ENCODE measurements around the gene ZC3H4.
"Not testable (repeated sequence)": the region's sequence is repeated elsewhere in the genome, so short reads cannot be mapped to it uniquely, and the experiment has no call there.

Gene ZC3H4

GRCh38 chr19:47107202-47107952 is 6.2 kb downstream of the ZC3H4 start:
- Mint-ChIP-seq H3K4me1 (peaks cover 61% of the 10 kb centered on the region), H3K27ac (peak overlapping the region; percentile 98), H3K36me3 (ENCODE audit: low read depth) (peaks cover 63% of the 10 kb centered on the region), H3K4me3 (peak overlapping the region; percentile 93), H3K27me3 (no peaks in the 10 kb centered on the region), H3K9me3 (no peaks in the 10 kb centered on the region)
- ATAC-seq (peak; percentile 50), DNase-seq (peak; percentile 36)

DNA sequence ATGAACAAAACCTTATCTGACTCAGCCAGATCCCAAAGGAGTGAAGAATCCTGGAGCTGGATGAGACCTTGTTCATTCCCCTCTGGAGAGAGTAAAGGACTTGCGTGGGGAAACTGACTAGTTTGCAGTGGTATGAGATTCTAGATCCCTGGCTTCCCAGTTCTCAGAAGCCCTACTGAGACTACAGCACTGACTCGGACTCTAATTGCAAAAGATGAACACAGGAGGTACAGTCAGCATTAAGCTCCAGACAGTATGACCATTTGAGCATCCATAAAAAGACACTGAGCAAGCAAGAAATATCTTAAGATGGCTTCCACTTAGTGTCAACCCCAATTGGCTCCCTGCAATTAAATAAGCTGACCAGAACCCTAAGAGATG is 6.8 kb downstream of the ZC3H4 start:
- Mint-ChIP-seq H3K4me3 (peak overlapping the region; percentile 93), H3K36me3 (ENCODE audit: low read depth) (peaks cover 67% of the 10 kb centered on the region), H3K4me1 (peaks cover 66% of the 10 kb centered on the region), H3K9me3 (no peaks in the 10 kb centered on the region), H3K27me3 (no peaks in the 10 kb centered on the region), H3K27ac (peak overlapping the region; percentile 98)
- ATAC-seq, result no peak
- DNase-seq, result no peak

- Mint-ChIP-seq H3K36me3 (ENCODE audit: low read depth) (peaks cover 59% of the 10 kb centered on the region), H3K4me3 (no peak overlapping the region), H3K4me1 (peaks cover 66% of the 10 kb centered on the region), H3K27me3 (no peaks in the 10 kb centered on the region), H3K9me3 (no peaks in the 10 kb centered on the region), H3K27ac (peak overlapping the region; percentile 58)
- DNase-seq (no peak), ATAC-seq (peak; percentile 36)
Observed at GRCh38 chr19:47105874-47106273, 7.7 kb downstream of the ZC3H4 start.

GRCh38 chr19:47104680-47105079 is 8.9 kb downstream of the ZC3H4 start:
- H3K36me3 Mint-ChIP-seq (ENCODE audit: low read depth), result peaks cover 53% of the 10 kb centered on the region
- H3K27me3 Mint-ChIP-seq, result no peaks in the 10 kb centered on the region
- peaks cover 70% of the 10 kb centered on the region for H3K4me1 Mint-ChIP-seq
- no peak overlapping the region for H3K27ac Mint-ChIP-seq
- ATAC-seq, result no peak
- no peaks in the 10 kb centered on the region for H3K9me3 Mint-ChIP-seq
- no peak overlapping the region for H3K4me3 Mint-ChIP-seq
- no peak for DNase-seq

- peaks cover 36% of the 10 kb centered on the region for H3K36me3 Mint-ChIP-seq (ENCODE audit: low read depth)
- H3K9me3 Mint-ChIP-seq, result no peaks in the 10 kb centered on the region
- no peaks in the 10 kb centered on the region for H3K27me3 Mint-ChIP-seq
- no peak overlapping the region for H3K4me3 Mint-ChIP-seq
- peaks cover 59% of the 10 kb centered on the region for H3K4me1 Mint-ChIP-seq
- ATAC-seq, result no peak
- H3K27ac Mint-ChIP-seq, result no peak overlapping the region
- DNase-seq, result no peak
Observed at GRCh38 chr19:47102346-47103060, 11.1 kb downstream of the ZC3H4 start.

DNA sequence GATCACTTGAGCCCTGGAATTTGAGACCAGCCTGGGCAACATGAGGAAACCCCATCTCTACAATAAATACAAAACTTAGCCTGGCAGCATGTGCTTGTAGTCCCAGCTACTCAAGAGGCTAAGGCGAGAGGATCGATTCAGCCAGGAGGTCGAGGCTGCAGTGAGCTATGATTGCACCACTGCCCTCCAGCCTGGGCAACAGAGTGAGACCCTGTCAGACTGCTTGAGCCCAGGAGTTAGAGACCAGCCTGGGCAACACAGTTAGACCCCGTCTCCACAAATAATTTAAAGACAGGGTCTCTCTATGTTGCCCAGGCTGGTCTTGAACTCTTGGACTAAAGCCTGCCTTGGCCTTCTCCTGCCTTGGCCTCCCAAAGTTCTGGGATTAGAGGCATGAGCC is 12.5 kb downstream of the ZC3H4 start:
- H3K27ac Mint-ChIP-seq, ATAC-seq, H3K27me3 Mint-ChIP-seq, DNase-seq, H3K9me3 Mint-ChIP-seq, H3K4me3 Mint-ChIP-seq: not testable (repeated sequence)
- H3K4me1 Mint-ChIP-seq, result peaks cover 57% of the 10 kb centered on the region
- H3K36me3 Mint-ChIP-seq (ENCODE audit: low read depth), result peaks cover 35% of the 10 kb centered on the region

GRCh38 chr19:47100290-47100689 is 13.3 kb downstream of the ZC3H4 start:
- Mint-ChIP-seq H3K27ac (peak overlapping the region; percentile 55), H3K4me1 (peaks cover 57% of the 10 kb centered on the region), H3K27me3 (no peaks in the 10 kb centered on the region), H3K4me3 (no peak overlapping the region), H3K36me3 (ENCODE audit: low read depth) (peaks cover 29% of the 10 kb centered on the region), H3K9me3 (no peaks in the 10 kb centered on the region)
- ATAC-seq, result no peak
- DNase-seq, result no peak

DNA sequence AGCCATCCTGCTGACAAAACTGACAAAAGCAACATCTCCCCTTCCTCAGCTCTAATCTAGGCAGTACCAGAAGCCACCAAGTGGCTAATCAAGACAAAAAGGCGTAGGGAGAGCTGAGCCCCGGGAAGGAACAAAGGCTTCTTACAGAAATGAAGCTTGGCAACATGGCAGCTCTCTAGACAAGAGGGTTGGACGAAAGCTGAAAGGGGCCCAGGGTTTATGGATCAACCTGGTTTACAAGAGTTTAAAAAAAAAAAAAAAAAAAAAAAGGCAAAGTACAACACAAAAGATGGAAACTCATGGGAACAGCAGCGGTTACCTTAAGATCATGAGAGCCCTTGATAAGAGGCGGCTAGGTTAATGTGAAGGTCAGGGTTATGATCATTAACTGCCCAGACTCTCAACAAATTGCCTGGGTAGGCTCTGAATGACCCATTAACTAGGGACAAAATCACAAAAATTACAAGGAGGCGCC is 14.0 kb downstream of the ZC3H4 start:
- no peak for DNase-seq
- Mint-ChIP-seq H3K27ac (no peak overlapping the region), H3K4me1 (peaks cover 60% of the 10 kb centered on the region), H3K36me3 (ENCODE audit: low read depth) (peaks cover 25% of the 10 kb centered on the region), H3K9me3 (no peaks in the 10 kb centered on the region), H3K27me3 (no peaks in the 10 kb centered on the region), H3K4me3 (no peak overlapping the region)
- no peak for ATAC-seq

GRCh38 chr19:47098608-47099007 is 15.0 kb downstream of the ZC3H4 start:
- H3K4me3 Mint-ChIP-seq, result no peak overlapping the region
- H3K27me3 Mint-ChIP-seq, result no peaks in the 10 kb centered on the region
- H3K36me3 Mint-ChIP-seq (ENCODE audit: low read depth), result peaks cover 30% of the 10 kb centered on the region
- H3K4me1 Mint-ChIP-seq, result peaks cover 67% of the 10 kb centered on the region
- no peak overlapping the region for H3K27ac Mint-ChIP-seq
- DNase-seq (no peak), ATAC-seq (no peak)
- no peaks in the 10 kb centered on the region for H3K9me3 Mint-ChIP-seq

GRCh38 chr19:47097396-47098201 is 16.0 kb downstream of the ZC3H4 start:
- Mint-ChIP-seq H3K9me3 (no peaks in the 10 kb centered on the region), H3K27ac (no peak overlapping the region), H3K4me1 (peaks cover 64% of the 10 kb centered on the region), H3K4me3 (no peak overlapping the region), H3K27me3 (no peaks in the 10 kb centered on the region), H3K36me3 (ENCODE audit: low read depth) (peaks cover 30% of the 10 kb centered on the region)
- DNase-seq (no peak), ATAC-seq (no peak)

- H3K36me3 Mint-ChIP-seq (ENCODE audit: low read depth), result peaks cover 32% of the 10 kb centered on the region
- ATAC-seq, result no peak
Observed at GRCh38 chr19:47096721-47097120, 16.9 kb downstream of the ZC3H4 start.

DNA sequence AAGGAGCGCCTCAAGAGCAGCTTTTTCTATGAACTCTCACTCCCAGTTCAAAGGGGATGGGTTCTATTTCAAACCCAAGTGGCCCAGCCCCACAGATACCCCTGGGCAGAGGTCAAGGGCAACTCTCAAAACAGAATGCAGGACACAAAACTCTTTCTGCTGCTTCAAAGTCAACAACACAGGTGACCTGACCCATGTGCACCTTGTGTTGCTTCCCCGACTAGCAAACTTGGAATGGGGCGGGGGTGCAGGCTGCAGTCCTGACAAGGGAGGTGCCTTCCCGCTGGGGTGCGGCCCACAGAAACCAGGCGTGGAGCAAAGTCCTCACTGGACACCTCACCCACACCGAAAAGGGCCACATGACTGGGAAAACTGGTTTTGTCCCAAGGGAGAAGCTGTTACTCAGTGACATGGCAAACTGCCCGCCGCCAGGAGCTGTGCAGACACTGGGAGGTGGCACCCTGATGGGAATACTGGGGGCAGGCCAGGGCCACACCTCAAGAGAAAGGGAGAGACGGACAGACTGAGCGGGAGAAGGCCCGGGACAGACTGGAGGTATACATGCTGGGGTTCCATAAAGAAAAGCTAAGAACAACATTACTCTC is 17.4 kb downstream of the ZC3H4 start:
- ATAC-seq, result no peak
- peaks cover 32% of the 10 kb centered on the region for H3K36me3 Mint-ChIP-seq (ENCODE audit: low read depth)
- H3K4me3 Mint-ChIP-seq, result peak overlapping the region; percentile 72
- H3K27me3 Mint-ChIP-seq, result no peaks in the 10 kb centered on the region
- DNase-seq, result no peak
- H3K9me3 Mint-ChIP-seq, result no peaks in the 10 kb centered on the region
- H3K27ac Mint-ChIP-seq, result peak overlapping the region; percentile 84
- peaks cover 60% of the 10 kb centered on the region for H3K4me1 Mint-ChIP-seq

More at GRCh38 chr19:47096721-47097120, 16.9 kb downstream of the ZC3H4 start:
- no peaks in the 10 kb centered on the region for H3K9me3 Mint-ChIP-seq
- H3K4me3 Mint-ChIP-seq, result no peak overlapping the region
- no peak overlapping the region for H3K27ac Mint-ChIP-seq
- DNase-seq, result no peak
- no peaks in the 10 kb centered on the region for H3K27me3 Mint-ChIP-seq
- peaks cover 60% of the 10 kb centered on the region for H3K4me1 Mint-ChIP-seq

- Mint-ChIP-seq H3K27me3 (no peaks in the 10 kb centered on the region), H3K4me3 (peak overlapping the region; percentile 72), H3K27ac (peak overlapping the region; percentile 84), H3K36me3 (ENCODE audit: low read depth) (peaks cover 36% of the 10 kb centered on the region), H3K9me3 (no peaks in the 10 kb centered on the region), H3K4me1 (peaks cover 57% of the 10 kb centered on the region)
- DNase-seq (no peak), ATAC-seq (no peak)
Observed at GRCh38 chr19:47095476-47096099, 18.0 kb downstream of the ZC3H4 start.
